Immature natural killer cell (primary cell): ENCODE measurements around the gene PTPRH. TPM values are rescaled to one million over a fixed set of nuclear protein-coding genes. Genes with fewer than 3 reads are reported as not detected.

Experiments used
- DNase-seq, 3 donors: peaks; one replicate each; pipeline ENCODE4 v3.0.0; 2022; ENCODE audit warnings: mixed read lengths in 1 of 3
- H3K27ac Mint-ChIP-seq, 6 donors: one replicate each; pipeline ENCODE4 v1.8.0; 2020; ENCODE audit warnings: mixed read lengths in 6 of 6, mild to moderate bottlenecking in 5 of 6, inconsistent platforms in 4 of 6, moderate library complexity in 3 of 6
- H3K27me3 Mint-ChIP-seq, 3 donors: one replicate each; pipeline ENCODE4 v1.8.0; 2020 to 2021; ENCODE audit warnings: low read depth in 3 of 3, mild to moderate bottlenecking in 3 of 3, mixed read lengths in 3 of 3, moderate library complexity in 3 of 3, inconsistent platforms in 1 of 3
- H3K36me3 Mint-ChIP-seq, 3 donors: one replicate each; pipeline ENCODE4 v1.8.0; 2020; ENCODE audit warnings: mixed read lengths in 3 of 3, inconsistent platforms in 2 of 3, mild to moderate bottlenecking in 2 of 3
- H3K4me1 Mint-ChIP-seq, 2 donors: one replicate each; pipeline ENCODE4 v1.8.0; 2020; ENCODE audit warnings: inconsistent platforms in 2 of 2, mild to moderate bottlenecking in 2 of 2, mixed read lengths in 2 of 2, moderate library complexity in 1 of 2
- H3K4me3 Mint-ChIP-seq, 5 donors: one replicate each; pipeline ENCODE4 v1.8.0; 2020; ENCODE audit warnings: mild to moderate bottlenecking in 5 of 5, mixed read lengths in 5 of 5, inconsistent platforms in 3 of 5, moderate library complexity in 3 of 5
- H3K9me3 Mint-ChIP-seq, 6 donors: one replicate each; pipeline ENCODE4 v1.8.0; 2020; ENCODE audit warnings: mild to moderate bottlenecking in 6 of 6, mixed read lengths in 6 of 6, inconsistent platforms in 4 of 6, moderate library complexity in 3 of 6
- polyA plus RNA-seq, 3 donors: library from polyadenylated mRNA; unstranded; fragments of 300-500 nt; fragmentation: Illumina TruSeq; gene quantifications; one replicate each; pipeline ENCODE4 v1.2.3, GENCODE V29; 2021

PTPRH gene
- polyA plus RNA-seq, 3 donors from 2014 or later: not detected

- Mint-ChIP-seq H3K4me1 (peaks cover 78 to 83% of the 10 kb centered on the region in 2 donors), H3K36me3 (peaks cover 0 to 3% (median 2%) of the 10 kb centered on the region in 3 donors), H3K27me3 (peaks cover 3 to 10% (median 8%) of the 10 kb centered on the region in 3 donors), H3K9me3 (no peaks in the 10 kb centered on the region), H3K27ac (peak overlapping the region; percentile 96 to 99 (median 98)), H3K4me3 (peak overlapping the region; percentile 78 to 99 (median 84))
- DNase-seq: peak; percentile 44 to 46 (median 44)
Measured at GRCh38 chr19:55251341-55252081, 42.2 kb upstream of the PTPRH start.

- DNase-seq: no peak
- H3K9me3 Mint-ChIP-seq: no peaks in the 10 kb centered on the region
- peaks cover 3 to 9% (median 6%) of the 10 kb centered on the region in 3 donors for H3K27me3 Mint-ChIP-seq
- H3K36me3 Mint-ChIP-seq: peaks cover 0 to 3% (median 2%) of the 10 kb centered on the region in 3 donors
- H3K4me1 Mint-ChIP-seq: peaks cover 68 to 72% of the 10 kb centered on the region in 2 donors
- peak overlapping the region; percentile 96 to 99 (median 98) for H3K27ac Mint-ChIP-seq
- peak overlapping the region; percentile 78 to 99 (median 84) for H3K4me3 Mint-ChIP-seq
Measured at GRCh38 chr19:55250262-55251036, 41.1 kb upstream of the PTPRH start.

GRCh38 chr19:55249841-55250240, 40.5 kb upstream of the PTPRH start:
- H3K4me1 Mint-ChIP-seq: peaks cover 62 to 66% of the 10 kb centered on the region in 2 donors
- peak overlapping the region in 1 of 6 donors; percentile 96 for H3K27ac Mint-ChIP-seq
- DNase-seq: no peak
- no peak overlapping the region for H3K4me3 Mint-ChIP-seq
- peaks cover 0 to 3% (median 2%) of the 10 kb centered on the region in 3 donors for H3K36me3 Mint-ChIP-seq
- H3K27me3 Mint-ChIP-seq: peaks cover 3 to 9% (median 4%) of the 10 kb centered on the region in 3 donors
- H3K9me3 Mint-ChIP-seq: no peaks in the 10 kb centered on the region

GRCh38 chr19:55248704-55249103, 39.4 kb upstream of the PTPRH start:
- Mint-ChIP-seq H3K36me3 (peaks cover 3 to 6% (median 3%) of the 10 kb centered on the region in 3 donors), H3K27ac (peak overlapping the region in 5 of 6 donors; percentile 59 to 84 (median 69)), H3K9me3 (no peaks in the 10 kb centered on the region), H3K4me3 (peak overlapping the region in 1 of 5 donors; percentile 39), H3K4me1 (peaks cover 50 to 55% of the 10 kb centered on the region in 2 donors), H3K27me3 (peaks cover 3 to 6% (median 3%) of the 10 kb centered on the region in 3 donors)
- no peak for DNase-seq

- DNase-seq: no peak
- H3K27me3 Mint-ChIP-seq: peaks cover 0 to 6% (median 3%) of the 10 kb centered on the region in 3 donors
- H3K9me3 Mint-ChIP-seq: no peaks in the 10 kb centered on the region
- peak overlapping the region in 2 of 5 donors; percentile 2 to 39 for H3K4me3 Mint-ChIP-seq
- peaks cover 3 to 6% (median 3%) of the 10 kb centered on the region in 3 donors for H3K36me3 Mint-ChIP-seq
- H3K4me1 Mint-ChIP-seq: peaks cover 45 to 50% of the 10 kb centered on the region in 2 donors
- peak overlapping the region in 4 of 6 donors; percentile 59 to 84 (median 68) for H3K27ac Mint-ChIP-seq
Measured at GRCh38 chr19:55248166-55248675, 38.9 kb upstream of the PTPRH start.

- no peak overlapping the region for H3K27ac Mint-ChIP-seq
Measured at GRCh38 chr19:55247621-55248099, 38.4 kb upstream of the PTPRH start.

GRCh38 chr19:55246462-55247451, 37.5 kb upstream of the PTPRH start:
- H3K27ac Mint-ChIP-seq: no peak overlapping the region

More at GRCh38 chr19:55247621-55248099, 38.4 kb upstream of the PTPRH start:
- Mint-ChIP-seq H3K9me3 (no peaks in the 10 kb centered on the region), H3K27me3 (peaks cover 0 to 6% (median 3%) of the 10 kb centered on the region in 3 donors), H3K4me1 (peaks cover 43 to 45% of the 10 kb centered on the region in 2 donors), H3K36me3 (peaks cover 6 to 9% (median 6%) of the 10 kb centered on the region in 3 donors), H3K4me3 (no peak overlapping the region)
- DNase-seq: no peak

GRCh38 chr19:55245236-55245904, 36.1 kb upstream of the PTPRH start:
- Mint-ChIP-seq H3K27me3 (peaks cover 0 to 5% (median 2%) of the 10 kb centered on the region in 3 donors), H3K27ac (no peak overlapping the region), H3K36me3 (peaks cover 4 to 14% (median 9%) of the 10 kb centered on the region in 3 donors), H3K4me3 (no peak overlapping the region), H3K4me1 (peaks cover 22 to 24% of the 10 kb centered on the region in 2 donors), H3K9me3 (no peaks in the 10 kb centered on the region)
- DNase-seq: no peak

More at GRCh38 chr19:55246462-55247451, 37.5 kb upstream of the PTPRH start:
- Mint-ChIP-seq H3K4me3 (no peak overlapping the region), H3K4me1 (peaks cover 36 to 37% of the 10 kb centered on the region in 2 donors), H3K27me3 (peaks cover 0 to 5% (median 3%) of the 10 kb centered on the region in 3 donors), H3K36me3 (peaks cover 5 to 10% (median 7%) of the 10 kb centered on the region in 3 donors), H3K9me3 (no peaks in the 10 kb centered on the region)
- DNase-seq: no peak

- no peak overlapping the region for H3K27ac Mint-ChIP-seq
- DNase-seq: no peak
- H3K27me3 Mint-ChIP-seq: peaks cover 0 to 6% (median 2%) of the 10 kb centered on the region in 3 donors
- H3K36me3 Mint-ChIP-seq: peaks cover 4 to 16% (median 11%) of the 10 kb centered on the region in 3 donors
- H3K4me1 Mint-ChIP-seq: peaks cover 18 to 23% of the 10 kb centered on the region in 2 donors
- no peak overlapping the region for H3K4me3 Mint-ChIP-seq
- H3K9me3 Mint-ChIP-seq: no peaks in the 10 kb centered on the region
Measured at GRCh38 chr19:55244004-55244680, 34.8 kb upstream of the PTPRH start.

- H3K4me3 Mint-ChIP-seq: no peak overlapping the region
- peak overlapping the region in 1 of 6 donors; percentile 1 for H3K27ac Mint-ChIP-seq
- H3K4me1 Mint-ChIP-seq: peaks cover 2 to 7% of the 10 kb centered on the region in 2 donors
- peaks cover 4 to 21% (median 12%) of the 10 kb centered on the region in 3 donors for H3K36me3 Mint-ChIP-seq
- no peak for DNase-seq
- no peaks in the 10 kb centered on the region for H3K9me3 Mint-ChIP-seq
- peaks cover 0 to 6% (median 4%) of the 10 kb centered on the region in 3 donors for H3K27me3 Mint-ChIP-seq
Measured at GRCh38 chr19:55242517-55242916, 33.2 kb upstream of the PTPRH start.

- Mint-ChIP-seq H3K4me1 (peaks cover 0 to 5% of the 10 kb centered on the region in 2 donors), H3K36me3 (peaks cover 7 to 26% (median 17%) of the 10 kb centered on the region in 3 donors), H3K4me3 (no peak overlapping the region), H3K27ac (no peak overlapping the region), H3K9me3 (no peaks in the 10 kb centered on the region), H3K27me3 (peaks cover 0 to 6% (median 4%) of the 10 kb centered on the region in 3 donors)
- DNase-seq: no peak
Measured at GRCh38 chr19:55241935-55242464, 32.7 kb upstream of the PTPRH start.
